Measurements from ENCODE around the gene WDR27. TPM values are rescaled to one million over a fixed set of nuclear protein-coding genes. Genes with fewer than 3 reads are reported as not detected.
"Not testable (repeated sequence)": the region's sequence is repeated elsewhere in the genome, so short reads cannot be mapped to it uniquely, and the experiment has no call there.

Gene WDR27
- total RNA-seq, 2 donors from 2014 or later: 17.4 to 43.8 TPM

DNA sequence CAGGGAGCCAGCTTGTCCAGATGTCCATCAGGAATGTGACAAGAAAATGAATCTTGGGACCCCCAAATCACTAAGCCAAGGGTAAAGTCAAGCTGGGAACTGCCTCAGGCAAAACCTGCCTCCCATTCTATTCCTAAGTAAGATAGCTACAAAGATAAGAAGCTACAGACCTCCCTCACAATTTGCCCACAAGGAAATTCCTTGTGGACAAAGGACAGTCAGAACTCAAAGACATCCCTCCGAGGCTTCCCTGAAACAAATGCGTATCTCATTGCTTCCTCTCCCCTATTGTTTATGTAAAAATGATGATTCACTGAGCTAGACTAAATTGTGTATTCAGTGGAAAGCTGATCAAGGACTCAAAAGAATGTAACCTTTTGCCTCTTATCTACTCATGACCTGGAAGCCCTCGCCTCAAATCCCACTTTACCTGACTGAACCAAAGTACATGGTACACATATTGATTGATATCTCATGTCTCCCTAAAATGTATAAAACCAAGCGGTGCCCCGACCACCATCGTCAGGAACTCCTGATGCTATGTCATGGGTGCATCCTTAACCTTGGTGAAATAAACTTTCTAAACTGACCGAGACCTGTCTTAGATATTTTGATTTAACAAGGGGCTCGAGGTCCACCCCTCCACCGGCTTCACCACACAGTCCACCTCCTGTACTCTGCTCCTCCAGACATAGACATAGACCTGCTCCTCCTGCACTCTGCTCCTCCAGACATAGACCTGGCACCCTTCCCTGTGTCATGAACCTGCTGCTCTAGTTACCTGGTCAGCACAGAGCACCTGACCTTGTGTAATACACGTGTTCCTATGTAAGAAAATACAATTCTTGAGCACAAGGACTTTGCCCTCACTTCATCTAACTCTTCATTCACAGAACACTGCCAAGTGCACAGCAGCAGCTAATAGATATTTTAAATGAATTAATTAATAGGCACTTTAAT, 81.4 kb downstream of the WDR27 start:
- Histone ChIP-seq H3K4me1 (no peaks in the 10 kb centered on the region), H3K36me3 (no peaks in the 10 kb centered on the region), H3K9me3 (no peaks in the 10 kb centered on the region), H3K9ac (ENCODE audit: low read depth in 2 of 2, low read length in 2 of 2) (no peak overlapping the region), H3K4me3 (no peak overlapping the region), H3K27me3 (no peaks in the 10 kb centered on the region), H3K27ac (no peak overlapping the region)
- TF ChIP-seq, protein P1, sequence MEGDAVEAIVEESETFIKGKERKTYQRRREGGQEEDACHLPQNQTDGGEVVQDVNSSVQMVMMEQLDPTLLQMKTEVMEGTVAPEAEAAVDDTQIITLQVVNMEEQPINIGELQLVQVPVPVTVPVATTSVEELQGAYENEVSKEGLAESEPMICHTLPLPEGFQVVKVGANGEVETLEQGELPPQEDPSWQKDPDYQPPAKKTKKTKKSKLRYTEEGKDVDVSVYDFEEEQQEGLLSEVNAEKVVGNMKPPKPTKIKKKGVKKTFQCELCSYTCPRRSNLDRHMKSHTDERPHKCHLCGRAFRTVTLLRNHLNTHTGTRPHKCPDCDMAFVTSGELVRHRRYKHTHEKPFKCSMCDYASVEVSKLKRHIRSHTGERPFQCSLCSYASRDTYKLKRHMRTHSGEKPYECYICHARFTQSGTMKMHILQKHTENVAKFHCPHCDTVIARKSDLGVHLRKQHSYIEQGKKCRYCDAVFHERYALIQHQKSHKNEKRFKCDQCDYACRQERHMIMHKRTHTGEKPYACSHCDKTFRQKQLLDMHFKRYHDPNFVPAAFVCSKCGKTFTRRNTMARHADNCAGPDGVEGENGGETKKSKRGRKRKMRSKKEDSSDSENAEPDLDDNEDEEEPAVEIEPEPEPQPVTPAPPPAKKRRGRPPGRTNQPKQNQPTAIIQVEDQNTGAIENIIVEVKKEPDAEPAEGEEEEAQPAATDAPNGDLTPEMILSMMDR (IDR thresholded peaks at IDR 0.05): no peak
- DNase-seq: no peak
- intact Hi-C loops (cut with DNase I): no loop called here

DNA sequence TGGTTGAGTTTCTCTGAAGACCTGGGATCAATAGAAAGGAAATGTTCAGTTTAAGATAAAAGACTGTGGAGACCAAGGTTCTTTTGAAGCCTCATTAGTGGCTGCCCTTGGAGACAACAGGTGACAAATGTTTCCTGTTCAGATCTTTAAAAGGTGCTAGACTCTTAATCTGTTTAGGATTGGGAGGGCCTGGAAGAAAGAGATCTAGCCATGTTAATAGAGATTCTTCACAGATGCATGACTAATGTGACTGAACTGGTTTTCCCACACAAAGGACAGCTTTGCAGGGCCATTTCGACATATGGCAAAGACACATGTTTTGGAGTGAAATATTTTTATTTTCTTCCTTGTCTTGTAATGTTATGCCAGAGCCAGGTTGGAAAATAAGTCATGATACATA, 82.2 kb downstream of the WDR27 start:
- TF ChIP-seq, protein P1 (IDR thresholded peaks at IDR 0.05): no peak
- intact Hi-C loops (cut with DNase I): no loop called here
- Histone ChIP-seq H3K9me3 (no peaks in the 10 kb centered on the region), H3K36me3 (no peaks in the 10 kb centered on the region), H3K9ac (ENCODE audit: low read depth in 2 of 2, low read length in 2 of 2) (no peak overlapping the region), H3K27me3 (no peaks in the 10 kb centered on the region), H3K4me3 (no peak overlapping the region), H3K4me1 (no peaks in the 10 kb centered on the region), H3K27ac (no peak overlapping the region)
- no peak for DNase-seq

DNA sequence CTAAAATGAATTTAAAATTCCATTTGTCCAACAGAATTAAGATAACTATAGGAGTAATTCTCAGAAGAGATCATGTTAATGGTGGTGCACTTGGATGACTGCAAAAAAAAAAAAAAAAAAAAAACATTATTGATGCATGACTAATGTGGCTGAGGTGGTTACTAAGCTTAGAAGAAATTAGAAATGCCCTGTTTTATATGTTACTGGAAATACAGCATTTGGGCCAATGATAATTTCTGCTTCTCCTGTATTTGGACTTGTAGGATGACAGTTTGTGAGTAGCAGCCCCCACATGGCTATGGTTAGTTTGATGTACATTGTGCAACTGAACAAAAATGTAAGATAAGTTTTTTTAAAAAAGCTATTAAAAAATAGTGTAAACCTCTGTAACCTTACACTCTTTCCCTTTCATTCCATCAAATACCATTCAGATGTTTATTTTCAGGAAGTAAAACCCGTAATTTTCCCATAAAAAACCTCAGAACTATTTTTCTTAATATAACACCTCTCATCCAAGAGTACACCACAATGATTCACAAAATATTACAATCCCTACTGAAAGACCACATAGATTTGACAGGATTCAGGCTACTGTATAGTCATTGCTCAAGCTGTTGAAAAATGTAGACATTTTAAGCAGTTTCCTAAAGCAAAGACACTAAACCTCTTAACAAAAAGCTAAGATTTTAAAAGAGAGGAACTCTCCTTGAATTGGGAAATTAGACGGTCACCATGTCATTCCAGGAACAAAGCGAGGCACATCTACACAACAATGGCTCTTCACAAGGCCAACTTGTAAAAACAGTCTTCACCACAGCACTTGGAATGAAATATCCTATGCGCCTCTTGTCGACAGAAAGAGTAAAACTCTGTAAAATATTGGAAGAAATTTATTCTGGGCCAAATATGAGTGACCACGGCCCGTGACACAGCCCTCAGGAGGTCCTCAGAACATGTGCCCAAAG, 83.0 kb downstream of the WDR27 start:
- Histone ChIP-seq H3K27ac (no peak overlapping the region), H3K36me3 (no peaks in the 10 kb centered on the region), H3K27me3 (no peaks in the 10 kb centered on the region), H3K9me3 (no peaks in the 10 kb centered on the region), H3K4me3 (no peak overlapping the region), H3K9ac (ENCODE audit: low read depth in 2 of 2, low read length in 2 of 2) (no peak overlapping the region), H3K4me1 (no peaks in the 10 kb centered on the region)
- TF ChIP-seq, protein P1 (IDR thresholded peaks at IDR 0.05): no peak
- DNase-seq: no peak
- intact Hi-C loops (cut with DNase I): no loop called here

DNA sequence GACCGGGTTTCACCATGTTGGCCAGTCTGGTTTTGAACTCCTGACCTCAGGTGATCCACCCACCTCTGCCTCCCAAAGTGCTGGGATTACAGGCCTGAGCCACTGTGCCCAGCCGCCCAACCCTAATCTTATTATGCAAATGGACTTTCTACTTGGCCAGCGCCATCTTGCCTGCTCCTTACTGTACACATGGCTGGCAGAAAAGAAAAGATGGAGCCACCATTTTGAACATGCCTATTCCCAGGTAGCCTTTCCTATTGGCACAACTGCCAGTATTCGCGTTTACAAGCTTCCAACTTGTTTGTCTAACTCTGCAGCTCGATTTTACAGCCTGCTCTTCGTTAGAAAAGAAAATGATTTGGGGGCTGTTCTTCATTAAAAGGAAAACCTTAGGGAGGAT, 84.3 kb downstream of the WDR27 start:
- H3K9ac ChIP-seq (ENCODE audit: low read depth in 2 of 2, low read length in 2 of 2): no peak overlapping the region
- H3K27ac ChIP-seq: no peak overlapping the region
- H3K27me3 ChIP-seq: no peaks in the 10 kb centered on the region
- no peaks in the 10 kb centered on the region for H3K4me1 ChIP-seq
- TF ChIP-seq, protein P1 (IDR thresholded peaks at IDR 0.05): no peak
- no peaks in the 10 kb centered on the region for H3K36me3 ChIP-seq
- no peak for DNase-seq
- H3K9me3 ChIP-seq: no peaks in the 10 kb centered on the region
- intact Hi-C loops (cut with DNase I): no loop called here
- H3K4me3 ChIP-seq: no peak overlapping the region

DNA sequence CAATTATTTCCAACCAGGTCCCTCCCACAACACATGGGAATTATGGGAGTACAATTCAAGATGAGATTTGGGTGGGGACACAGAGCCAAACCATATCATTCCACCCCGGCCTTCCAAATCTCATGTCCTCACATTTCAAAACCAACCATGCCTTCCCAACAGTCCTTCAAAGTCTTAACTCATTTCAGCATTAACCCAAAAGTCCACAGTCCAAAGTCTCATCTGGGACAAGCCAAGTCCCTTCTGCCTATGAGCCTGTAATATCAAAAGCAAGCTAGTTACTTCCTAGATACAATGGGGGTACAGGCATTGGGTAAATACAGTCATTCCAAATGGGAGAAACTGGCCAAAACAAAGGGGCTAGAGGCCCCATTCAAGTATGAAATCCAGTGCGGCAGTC, 93.2 kb downstream of the WDR27 start:
- intact Hi-C loops (cut with DNase I); DNase-seq: not testable (repeated sequence)

More for the DNA sequence above, 93.2 kb downstream of the WDR27 start:
- not testable (repeated sequence) for H3K27me3 ChIP-seq; H3K4me3 ChIP-seq; H3K27ac ChIP-seq; H3K4me1 ChIP-seq; H3K9me3 ChIP-seq; H3K36me3 ChIP-seq; H3K9ac ChIP-seq (ENCODE audit: low read depth in 2 of 2, low read length in 2 of 2)
